Right forelimb (tissue), 1 donor: ENCODE data around the gene ADRM1.

ENCODE experiments used
- DNase-seq: peaks from one replicate; pipeline ENCODE4 v3.0.0-alpha.2; 2018

ADRM1 gene

GRCh38 chr20:62356589-62357186 is 53.9 kb downstream of the ADRM1 start:
- no peak for DNase-seq

- no peak for DNase-seq
Measured at GRCh38 chr20:62357187-62357667, 54.4 kb downstream of the ADRM1 start.

- DNase-seq: no peak
Measured at GRCh38 chr20:62357681-62358080, 54.9 kb downstream of the ADRM1 start.
